DMS 273 (cell line): ENCODE results near the gene TUSC1.
A peak's percentile ranks its signal among the peaks of the same experiment; 100 is the strongest.
"Not testable (repeated sequence)": the region's sequence is repeated elsewhere in the genome, so short reads cannot be mapped to it uniquely, and the experiment has no call there.

Experiments used
- DNase-seq: peaks from one replicate; lab custom pipeline; 2025; ENCODE audit not compliant: unreplicated experiment; lab: John Stamatoyannopoulos, UW

The TUSC1 gene

GRCh38 chr9:25678147-25678666 lies at the start of gene TUSC1:
Gene TUSC1 (minus strand): TSS chr9:25678444. CDS start chr9:25678312, 132 bp downstream.
- DNase-seq: peak; percentile 89

- no peak for DNase-seq
Observed at GRCh38 chr9:25726871-25727410, 48.7 kb upstream of the TUSC1 start.

GRCh38 chr9:25724424-25724823 lies 46.2 kb upstream of the TUSC1 start:
- no peak for DNase-seq

GRCh38 chr9:25716220-25716872 lies 38.1 kb upstream of the TUSC1 start:
- peak; percentile 70 for DNase-seq

- DNase-seq: no peak
Observed at GRCh38 chr9:25709941-25710340, 31.7 kb upstream of the TUSC1 start.

GRCh38 chr9:25704800-25705199 lies 26.6 kb upstream of the TUSC1 start:
- no peak for DNase-seq

- DNase-seq: no peak
Observed at GRCh38 chr9:25703701-25704357, 25.6 kb upstream of the TUSC1 start.

- DNase-seq: no peak
Observed at GRCh38 chr9:25702536-25702935, 24.3 kb upstream of the TUSC1 start.

GRCh38 chr9:25700899-25701298 lies 22.7 kb upstream of the TUSC1 start:
- not testable (repeated sequence) for DNase-seq

GRCh38 chr9:25700430-25700829 lies 22.2 kb upstream of the TUSC1 start:
- no peak for DNase-seq

GRCh38 chr9:25691786-25692185 lies 13.5 kb upstream of the TUSC1 start:
- no peak for DNase-seq

GRCh38 chr9:25684321-25684720 lies 6.1 kb upstream of the TUSC1 start:
- no peak for DNase-seq

- DNase-seq: no peak
Observed at GRCh38 chr9:25681266-25681665, 3.0 kb upstream of the TUSC1 start.

GRCh38 chr9:25678846-25679360 lies 659 bp upstream of the TUSC1 start:
- no peak for DNase-seq

- DNase-seq: peak; percentile 88
Observed at GRCh38 chr9:25677301-25678146, 720 bp downstream of the TUSC1 start.

GRCh38 chr9:25675858-25676257 lies 2.4 kb downstream of the TUSC1 start:
- not testable (repeated sequence) for DNase-seq

- peak; percentile 12 for DNase-seq
Observed at GRCh38 chr9:25658571-25658970, 19.7 kb downstream of the TUSC1 start.

GRCh38 chr9:25654417-25654816 lies 23.8 kb downstream of the TUSC1 start:
- DNase-seq: no peak

- DNase-seq: no peak
Observed at GRCh38 chr9:25648116-25648515, 30.1 kb downstream of the TUSC1 start.

- no peak for DNase-seq
Observed at GRCh38 chr9:25636026-25636425, 42.2 kb downstream of the TUSC1 start.

- no peak for DNase-seq
Observed at GRCh38 chr9:25629231-25629630, 49.0 kb downstream of the TUSC1 start.
